Right lobe of liver (tissue), 4 donors: Measurements from ENCODE around the gene SRP9.

Experiments used
- CTCF ChIP-seq, 4 donors: fragments of 200-600 bp in 3 of 4; fragments of 450-650 bp in 1 of 4; IDR thresholded peaks; one replicate each; pipeline versions ENCODE4 v1.5.1 to v1.8.0; 2016 to 2022; ENCODE audit warnings: antibody characterized with exemption in 4 of 4, mild to moderate bottlenecking in 2 of 4
- POLR2A ChIP-seq: fragments of 450-650 bp; IDR thresholded peaks from one replicate; pipeline ENCODE4 v1.6.1; 2017; ENCODE audit warnings: antibody characterized with exemption, mild to moderate bottlenecking
- donor health status: DM: no; HTN: no; CAD: no.
- donor health status: DM: no; HTN: no; CAD: no.
- donor health status: DM: no; HTN: yes; CAD: no.

- no peak for TF ChIP-seq CTCF (IDR thresholded peaks at IDR 0.05)
- no peak for TF ChIP-seq POLR2A
These were observed 49.5 kb downstream of the SRP9 start for GRCh38 chr1:225827076-225827475.
